Esophagus muscularis mucosa (tissue), 4 donors: ENCODE data around the gene THSD4.

Source experiments
- EP300 ChIP-seq: sonication (generic); formaldehyde crosslinking; IDR thresholded peaks from one replicate; pipeline ENCODE4 v1.6.1; 2017; ENCODE audit warnings: antibody characterized with exemption
- POLR2A ChIP-seq: fragments of 450-650 bp; IDR thresholded peaks from one replicate; pipeline ENCODE4 v1.6.1; 2017; ENCODE audit warnings: antibody characterized with exemption, moderate library complexity, mild to moderate bottlenecking, low read depth
- POLR2AphosphoS5 ChIP-seq, 2 donors: sonication (generic); formaldehyde crosslinking; IDR thresholded peaks; one replicate each; pipeline ENCODE4 v1.6.1; 2017; ENCODE audit warnings: antibody characterized with exemption in 2 of 2
- TF ChIP-seq, protein P1 (sequence below), 3 experiments: fragments of 200-600 bp in 2 of 3; fragments of 450-650 bp in 1 of 3; sonication (generic) in 2 of 3; IDR thresholded peaks; one replicate each; pipeline ENCODE4 v1.5.1; 2017 to 2019; ENCODE audit warnings: antibody characterized with exemption in 3 of 3, mild to moderate bottlenecking in 2 of 3, moderate library complexity in 1 of 3

- no peak for TF ChIP-seq POLR2A
- TF ChIP-seq, protein P1, sequence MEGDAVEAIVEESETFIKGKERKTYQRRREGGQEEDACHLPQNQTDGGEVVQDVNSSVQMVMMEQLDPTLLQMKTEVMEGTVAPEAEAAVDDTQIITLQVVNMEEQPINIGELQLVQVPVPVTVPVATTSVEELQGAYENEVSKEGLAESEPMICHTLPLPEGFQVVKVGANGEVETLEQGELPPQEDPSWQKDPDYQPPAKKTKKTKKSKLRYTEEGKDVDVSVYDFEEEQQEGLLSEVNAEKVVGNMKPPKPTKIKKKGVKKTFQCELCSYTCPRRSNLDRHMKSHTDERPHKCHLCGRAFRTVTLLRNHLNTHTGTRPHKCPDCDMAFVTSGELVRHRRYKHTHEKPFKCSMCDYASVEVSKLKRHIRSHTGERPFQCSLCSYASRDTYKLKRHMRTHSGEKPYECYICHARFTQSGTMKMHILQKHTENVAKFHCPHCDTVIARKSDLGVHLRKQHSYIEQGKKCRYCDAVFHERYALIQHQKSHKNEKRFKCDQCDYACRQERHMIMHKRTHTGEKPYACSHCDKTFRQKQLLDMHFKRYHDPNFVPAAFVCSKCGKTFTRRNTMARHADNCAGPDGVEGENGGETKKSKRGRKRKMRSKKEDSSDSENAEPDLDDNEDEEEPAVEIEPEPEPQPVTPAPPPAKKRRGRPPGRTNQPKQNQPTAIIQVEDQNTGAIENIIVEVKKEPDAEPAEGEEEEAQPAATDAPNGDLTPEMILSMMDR (IDR thresholded peaks at IDR 0.05), result no peak
- TF ChIP-seq POLR2AphosphoS5 (IDR thresholded peaks at IDR 0.05), result no peak
- no peak for TF ChIP-seq EP300
Observed at GRCh38 chr15:71808311-71809020, 693.2 kb downstream of the THSD4 start.
